ENCODE results near the gene NDST1. TPM values are rescaled to one million over a fixed set of nuclear protein-coding genes. Genes with fewer than 3 reads are reported as not detected.

NDST1 gene
- total RNA-seq, 2 donors from 2014 or later: 37.6 to 56.0 TPM

DNA sequence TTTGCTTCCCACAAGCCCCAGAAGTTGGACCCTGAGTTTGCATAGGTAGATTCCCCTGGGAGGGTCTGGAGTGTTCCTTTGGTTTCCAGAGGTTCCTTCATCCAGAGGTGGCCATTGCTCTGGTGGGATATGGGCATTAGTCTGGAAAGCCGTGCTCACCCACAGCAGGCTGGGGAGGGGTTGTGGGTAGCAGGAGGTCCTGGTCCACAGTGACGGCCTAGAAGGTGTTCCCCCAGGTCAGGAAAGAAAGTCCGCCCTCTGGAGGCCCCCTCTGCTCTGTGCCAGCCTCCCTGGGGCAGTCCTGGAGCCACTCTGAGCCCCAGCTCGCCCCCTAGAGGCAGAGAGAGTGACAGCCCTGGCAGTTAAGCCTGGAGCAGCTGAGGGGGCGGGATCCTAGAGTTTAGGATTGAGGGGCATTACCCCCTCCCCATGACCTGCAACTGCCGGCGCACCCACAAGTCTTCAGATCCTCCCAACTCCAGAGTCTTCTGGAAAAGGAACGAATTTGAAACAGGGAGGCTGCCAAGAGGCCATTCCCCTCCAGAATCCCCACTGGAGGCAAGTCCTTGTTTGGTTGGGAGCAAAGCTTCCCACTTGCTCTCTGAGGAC, 36.8 kb downstream of the NDST1 start:
- Histone ChIP-seq H3K36me3 (replicated peaks in 1 of 2; ENCODE audit: insufficient read depth in 1 of 2, low read depth in 2 of 2) (peaks cover 4 to 39% of the 10 kb centered on the region in 2 donors), H3K4me1 (no peaks in the 10 kb centered on the region), H3K27ac (no peak overlapping the region), H3K4me3 (no peak overlapping the region), H3K9me3 (no peaks in the 10 kb centered on the region), H3K27me3 (no peaks in the 10 kb centered on the region)
- DNase-seq (peak; percentile 79 to 89 (median 82)), ATAC-seq (peak; percentile 79)
- WGBS, 2 donors: 33 to 37% methylated on average over 4 to 8 of the region's 8 CpGs
- TF ChIP-seq POLR2A (IDR thresholded peaks at IDR 0.05): no peak
- TF ChIP-seq, protein P1, sequence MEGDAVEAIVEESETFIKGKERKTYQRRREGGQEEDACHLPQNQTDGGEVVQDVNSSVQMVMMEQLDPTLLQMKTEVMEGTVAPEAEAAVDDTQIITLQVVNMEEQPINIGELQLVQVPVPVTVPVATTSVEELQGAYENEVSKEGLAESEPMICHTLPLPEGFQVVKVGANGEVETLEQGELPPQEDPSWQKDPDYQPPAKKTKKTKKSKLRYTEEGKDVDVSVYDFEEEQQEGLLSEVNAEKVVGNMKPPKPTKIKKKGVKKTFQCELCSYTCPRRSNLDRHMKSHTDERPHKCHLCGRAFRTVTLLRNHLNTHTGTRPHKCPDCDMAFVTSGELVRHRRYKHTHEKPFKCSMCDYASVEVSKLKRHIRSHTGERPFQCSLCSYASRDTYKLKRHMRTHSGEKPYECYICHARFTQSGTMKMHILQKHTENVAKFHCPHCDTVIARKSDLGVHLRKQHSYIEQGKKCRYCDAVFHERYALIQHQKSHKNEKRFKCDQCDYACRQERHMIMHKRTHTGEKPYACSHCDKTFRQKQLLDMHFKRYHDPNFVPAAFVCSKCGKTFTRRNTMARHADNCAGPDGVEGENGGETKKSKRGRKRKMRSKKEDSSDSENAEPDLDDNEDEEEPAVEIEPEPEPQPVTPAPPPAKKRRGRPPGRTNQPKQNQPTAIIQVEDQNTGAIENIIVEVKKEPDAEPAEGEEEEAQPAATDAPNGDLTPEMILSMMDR (IDR thresholded peaks at IDR 0.05): peak; percentile 84 to 95 (median 93)
- intact Hi-C loops (cut with DNase I): loop anchor here (5.0 kb wide), 1 partner anchor 87 kb away; no protein-coding TSS in a partner anchor

DNA sequence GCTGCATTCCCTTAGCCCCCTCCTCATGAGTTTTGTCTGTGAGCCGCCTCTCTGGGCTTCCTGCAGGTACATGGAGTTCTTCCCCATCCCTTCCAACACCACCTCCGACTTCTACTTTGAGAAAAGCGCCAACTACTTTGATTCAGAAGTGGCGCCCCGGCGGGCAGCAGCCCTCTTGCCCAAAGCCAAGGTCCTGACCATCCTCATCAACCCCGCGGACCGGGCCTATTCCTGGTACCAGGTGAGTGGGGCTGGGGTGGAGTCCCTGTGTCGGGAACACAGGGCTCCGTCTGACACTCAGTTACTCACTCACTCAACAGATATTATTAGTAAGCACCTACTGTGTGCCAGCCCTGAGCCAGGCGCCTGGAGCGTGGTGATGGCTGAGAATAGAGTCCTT, 37.3 kb downstream of the NDST1 start:
- no peak for TF ChIP-seq POLR2A (IDR thresholded peaks at IDR 0.05)
- TF ChIP-seq, protein P1 (IDR thresholded peaks at IDR 0.05): no peak
- H3K27me3 ChIP-seq: no peaks in the 10 kb centered on the region
- no peak overlapping the region for H3K27ac ChIP-seq
- WGBS, 2 donors: 82 to 91% methylated on average over 13 of the region's 13 CpGs
- DNase-seq (no peak), ATAC-seq (no peak)
- peaks cover 4 to 39% of the 10 kb centered on the region in 2 donors for H3K36me3 ChIP-seq (replicated peaks in 1 of 2; ENCODE audit: insufficient read depth in 1 of 2, low read depth in 2 of 2)
- H3K4me3 ChIP-seq: no peak overlapping the region
- intact Hi-C loops (cut with DNase I): no loop called here
- no peaks in the 10 kb centered on the region for H3K9me3 ChIP-seq
- no peaks in the 10 kb centered on the region for H3K4me1 ChIP-seq

DNA sequence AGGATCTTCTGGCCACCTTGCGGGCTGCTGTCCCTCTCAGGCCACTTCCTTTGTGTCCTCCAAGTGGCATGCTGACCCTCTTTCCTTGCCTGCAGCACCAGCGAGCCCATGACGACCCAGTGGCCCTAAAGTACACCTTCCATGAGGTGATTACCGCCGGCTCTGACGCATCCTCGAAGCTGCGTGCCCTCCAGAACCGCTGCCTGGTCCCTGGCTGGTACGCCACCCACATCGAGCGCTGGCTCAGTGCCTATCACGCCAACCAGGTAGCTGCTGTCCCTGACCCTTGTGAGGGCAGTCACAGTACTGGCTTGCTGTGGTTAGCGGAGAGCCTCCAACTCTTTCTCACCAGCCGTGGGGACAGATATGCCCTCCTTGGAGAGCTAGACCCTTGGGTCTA, 40.2 kb downstream of the NDST1 start:
- intact Hi-C loops (cut with DNase I): no loop called here
- ATAC-seq (no peak), DNase-seq (no peak)
- Histone ChIP-seq H3K4me1 (no peaks in the 10 kb centered on the region), H3K36me3 (replicated peaks in 1 of 2; ENCODE audit: insufficient read depth in 1 of 2, low read depth in 2 of 2) (peaks cover 0 to 47% of the 10 kb centered on the region in 2 donors), H3K27me3 (no peaks in the 10 kb centered on the region), H3K27ac (no peak overlapping the region), H3K4me3 (no peak overlapping the region), H3K9me3 (no peaks in the 10 kb centered on the region)
- 76 to 95% methylated on average over 14 to 15 of the region's 15 CpGs for WGBS, 2 donors
- TF ChIP-seq POLR2A (IDR thresholded peaks at IDR 0.05): no peak
- TF ChIP-seq, protein P1 (IDR thresholded peaks at IDR 0.05): no peak

DNA sequence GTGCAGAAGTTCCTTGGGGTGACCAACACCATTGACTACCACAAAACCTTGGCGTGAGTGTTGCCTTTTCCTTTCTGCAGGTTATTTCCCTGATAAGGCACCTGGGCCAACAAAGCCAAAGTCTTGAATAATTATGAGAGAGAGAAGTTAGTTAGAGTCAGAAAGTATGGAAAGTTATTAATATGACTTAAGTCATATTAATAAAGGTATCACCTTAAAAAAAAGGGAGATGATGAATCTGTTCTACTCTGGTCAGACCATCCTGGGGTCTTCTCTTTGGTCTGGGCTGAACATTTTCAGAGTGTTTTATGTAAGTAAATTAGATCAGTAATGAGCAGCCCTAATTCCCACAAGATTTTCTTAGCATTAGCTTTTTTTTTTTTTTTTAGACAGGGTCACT, 41.8 kb downstream of the NDST1 start:
- TF ChIP-seq POLR2A (IDR thresholded peaks at IDR 0.05): no peak
- TF ChIP-seq, protein P1 (IDR thresholded peaks at IDR 0.05): no peak
- Histone ChIP-seq H3K36me3 (replicated peaks in 1 of 2; ENCODE audit: insufficient read depth in 1 of 2, low read depth in 2 of 2) (peaks cover 0 to 56% of the 10 kb centered on the region in 2 donors), H3K27ac (no peak overlapping the region), H3K4me3 (no peak overlapping the region), H3K9me3 (no peaks in the 10 kb centered on the region), H3K4me1 (no peaks in the 10 kb centered on the region), H3K27me3 (no peaks in the 10 kb centered on the region)
- DNase-seq: no peak
- intact Hi-C loops (cut with DNase I): no loop called here
- no peak for ATAC-seq
- WGBS, 2 donors: 81 to 94% methylated on average over 1 of the region's 1 CpG

DNA sequence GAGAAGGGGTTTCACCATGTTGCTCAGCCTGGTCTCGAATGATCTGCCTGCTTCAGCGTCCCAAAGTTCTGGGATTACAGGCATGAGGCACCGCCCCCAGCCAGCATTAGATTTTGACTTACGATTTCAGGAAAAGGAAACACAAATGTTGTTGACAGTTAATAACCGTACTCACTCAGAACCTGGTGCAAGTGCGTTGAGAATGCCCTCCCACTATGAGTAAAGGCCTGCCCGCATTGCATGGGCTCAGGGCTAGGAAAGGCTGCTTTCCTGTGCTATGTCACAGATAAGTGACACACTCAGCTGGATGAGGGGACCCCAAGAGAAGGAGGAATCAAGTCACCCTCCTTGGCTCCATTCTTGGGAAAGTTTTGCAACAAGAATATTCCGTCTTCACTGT, 42.4 kb downstream of the NDST1 start:
- Histone ChIP-seq H3K27me3 (no peaks in the 10 kb centered on the region), H3K27ac (no peak overlapping the region), H3K36me3 (replicated peaks in 1 of 2; ENCODE audit: insufficient read depth in 1 of 2, low read depth in 2 of 2) (peaks cover 0 to 57% of the 10 kb centered on the region in 2 donors), H3K9me3 (no peaks in the 10 kb centered on the region), H3K4me1 (no peaks in the 10 kb centered on the region), H3K4me3 (no peak overlapping the region)
- TF ChIP-seq POLR2A (IDR thresholded peaks at IDR 0.05): no peak
- TF ChIP-seq, protein P1 (IDR thresholded peaks at IDR 0.05): no peak
- ATAC-seq: no peak
- WGBS, 2 donors: 59 to 72% methylated on average over 8 of the region's 8 CpGs
- DNase-seq: no peak
- intact Hi-C loops (cut with DNase I): no loop called here
